Measurements from ENCODE around the gene HTR1E. TPM values are rescaled to one million over a fixed set of nuclear protein-coding genes. Genes with fewer than 3 reads are reported as not detected.

Gene HTR1E
- total and polyA plus RNA-seq, 9 of the 15 experiments (the other 6 are each of a cell fraction or from before 2014, with no cell fraction given): not detected

- peak; percentile 32 for FAIRE-seq
- Histone ChIP-seq H3K36me3 (ENCODE audit: control insufficient read depth, insufficient read depth, low read length) (no peaks in the 10 kb centered on the region), H3K27me3 (ENCODE audit: control insufficient read depth in 2 of 2, insufficient read depth in 2 of 2, low read length in 2 of 2) (no peaks in the 10 kb centered on the region; a peak in 1 of 5 replicates), H3K4me1 (replicated peaks in 1 of 2; ENCODE audit: control insufficient read depth in 2 of 2, insufficient read depth in 2 of 2, low read length in 2 of 2) (no peaks in the 10 kb centered on the region), H4K20me1 (replicated peaks; ENCODE audit: control insufficient read depth, insufficient read depth, low read length) (no peaks in the 10 kb centered on the region), H3K9ac (ENCODE audit: insufficient read depth in 1 of 2, low read depth in 2 of 2, low read length in 2 of 2) (no peak overlapping the region), H3K79me2 (ENCODE audit: control insufficient read depth, insufficient read depth, low read length) (no peaks in the 10 kb centered on the region), H3K4me3 (no peak overlapping the region), H3K4me2 (ENCODE audit: insufficient read depth, low read length) (no peak overlapping the region), H3K9me3 (replicated peaks; ENCODE audit: control insufficient read depth, insufficient read depth, low read depth, low read length) (no peaks in the 10 kb centered on the region), H3K27ac (ENCODE audit: extremely low read depth, low read depth, low read length) (no peak overlapping the region), H3K9me1 (ENCODE audit: control insufficient read depth, insufficient read depth, low read length) (no peaks in the 10 kb centered on the region), H2AFZ (ENCODE audit: low read depth, low read length) (no peak overlapping the region)
- in situ Hi-C loops (cut with MboI): no loop called here
- 0% methylated on average over 3 of the region's 3 CpGs for WGBS (ENCODE audit: insufficient coverage, low coverage, missing lambda C conversion rate)
- no peak for DNase-seq (ENCODE audit: extremely low read depth in 1 of 4, low spot score in 3 of 4)
- no peak for TF ChIP-seq ARID2 (IDR thresholded peaks at IDR 0.05)
- no peak for TF ChIP-seq PTTG1 (tag; IDR thresholded peaks at IDR 0.05; ENCODE audit: low read depth)
- intact Hi-C loops (cut with micrococcal nuclease): no loop called here
- ATAC-seq: no peak
- POLR2A ChIA-PET: no interaction called here
- CTCF ChIA-PET (ENCODE audit: low intra/inter-chr PET ratio): no interaction called here
- no TSS peak for BruUV-seq (replicated peaks)
Observed at GRCh38 chr6:87054143-87054833, 117.0 kb downstream of the HTR1E start.

- H3K9me1 ChIP-seq (ENCODE audit: control insufficient read depth, insufficient read depth, low read length): no peaks in the 10 kb centered on the region
- no peak for FAIRE-seq
- no peak overlapping the region for H3K9ac ChIP-seq (ENCODE audit: insufficient read depth in 1 of 2, low read depth in 2 of 2, low read length in 2 of 2)
- no peaks in the 10 kb centered on the region for H3K9me3 ChIP-seq (replicated peaks; ENCODE audit: control insufficient read depth, insufficient read depth, low read depth, low read length)
- no peak for DNase-seq (ENCODE audit: extremely low read depth in 1 of 4, low spot score in 3 of 4)
- ChIA-PET POLR2A (interaction anchor here (0.6 kb wide), 1 partner anchor 43 kb away, joined by 4 read pairs; no protein-coding TSS in a partner anchor), CTCF (ENCODE audit: low intra/inter-chr PET ratio) (no interaction called here)
- H3K27me3 ChIP-seq (ENCODE audit: control insufficient read depth in 2 of 2, insufficient read depth in 2 of 2, low read length in 2 of 2): no peaks in the 10 kb centered on the region; a peak in 1 of 5 replicates
- ATAC-seq: no peak
- in situ Hi-C loops (cut with MboI): loop anchor here (10.0 kb wide), 1 partner anchor 335 kb away; no protein-coding TSS in a partner anchor
- no peak overlapping the region for H3K27ac ChIP-seq (ENCODE audit: extremely low read depth, low read depth, low read length)
- no peaks in the 10 kb centered on the region for H3K36me3 ChIP-seq (ENCODE audit: control insufficient read depth, insufficient read depth, low read length)
- no peak overlapping the region for H2AFZ ChIP-seq (ENCODE audit: low read depth, low read length)
- no TSS peak for BruUV-seq (replicated peaks)
- intact Hi-C loops (cut with micrococcal nuclease): no loop called here
- peaks cover 0 to 4% of the 10 kb centered on the region in 2 experiments; a peak in 2 of 5 replicates for H3K4me1 ChIP-seq (replicated peaks in 1 of 2; ENCODE audit: control insufficient read depth in 2 of 2, insufficient read depth in 2 of 2, low read length in 2 of 2)
- WGBS (ENCODE audit: insufficient coverage, low coverage, missing lambda C conversion rate): 27% methylated on average over 10 of the region's 18 CpGs
- no peak overlapping the region for H3K4me2 ChIP-seq (ENCODE audit: insufficient read depth, low read length)
- no peaks in the 10 kb centered on the region for H4K20me1 ChIP-seq (replicated peaks; ENCODE audit: control insufficient read depth, insufficient read depth, low read length)
- H3K4me3 ChIP-seq: no peak overlapping the region
- no peaks in the 10 kb centered on the region for H3K79me2 ChIP-seq (ENCODE audit: control insufficient read depth, insufficient read depth, low read length)
- no peak for TF ChIP-seq TGIF2 (CRISPR knock-in tag; IDR thresholded peaks at IDR 0.05)
- no peak for TF ChIP-seq NFIX (CRISPR knock-in tag; IDR thresholded peaks at IDR 0.05; ENCODE audit: low read depth)
- no peak for TF ChIP-seq TSC22D4 (tag; IDR thresholded peaks at IDR 0.05)
- no peak for TF ChIP-seq ZFPM2 (CRISPR knock-in tag; IDR thresholded peaks at IDR 0.05)
- TF ChIP-seq FOXK1 (CRISPR knock-in tag; IDR thresholded peaks at IDR 0.05; ENCODE audit: borderline replicate concordance): no peak
- no peak for TF ChIP-seq SIX5 (IDR thresholded peaks at IDR 0.05; ENCODE audit: borderline replicate concordance in 1 of 2, insufficient read depth in 1 of 2, low read depth in 1 of 2, low read length in 2 of 2)
- TF ChIP-seq ZNF766 (CRISPR knock-in tag; conservative IDR thresholded peaks at IDR 0.05): no peak
- TF ChIP-seq TEAD2 (tag; IDR thresholded peaks at IDR 0.05): no peak
- TF ChIP-seq ZNF263 (CRISPR knock-in tag; IDR thresholded peaks at IDR 0.05; ENCODE audit: borderline replicate concordance): no peak
- no peak for TF ChIP-seq BCLAF1 (IDR thresholded peaks at IDR 0.05; ENCODE audit: borderline replicate concordance in 1 of 2, control insufficient read depth in 1 of 2, low read depth in 2 of 2, low read length in 1 of 2)
- no peak for TF ChIP-seq POLR2G (IDR thresholded peaks at IDR 0.05; ENCODE audit: low read depth, low read length)
Observed at GRCh38 chr6:87059943-87060342, 122.6 kb downstream of the HTR1E start.
